ENCODE results near the gene AP5S1.

DNA sequence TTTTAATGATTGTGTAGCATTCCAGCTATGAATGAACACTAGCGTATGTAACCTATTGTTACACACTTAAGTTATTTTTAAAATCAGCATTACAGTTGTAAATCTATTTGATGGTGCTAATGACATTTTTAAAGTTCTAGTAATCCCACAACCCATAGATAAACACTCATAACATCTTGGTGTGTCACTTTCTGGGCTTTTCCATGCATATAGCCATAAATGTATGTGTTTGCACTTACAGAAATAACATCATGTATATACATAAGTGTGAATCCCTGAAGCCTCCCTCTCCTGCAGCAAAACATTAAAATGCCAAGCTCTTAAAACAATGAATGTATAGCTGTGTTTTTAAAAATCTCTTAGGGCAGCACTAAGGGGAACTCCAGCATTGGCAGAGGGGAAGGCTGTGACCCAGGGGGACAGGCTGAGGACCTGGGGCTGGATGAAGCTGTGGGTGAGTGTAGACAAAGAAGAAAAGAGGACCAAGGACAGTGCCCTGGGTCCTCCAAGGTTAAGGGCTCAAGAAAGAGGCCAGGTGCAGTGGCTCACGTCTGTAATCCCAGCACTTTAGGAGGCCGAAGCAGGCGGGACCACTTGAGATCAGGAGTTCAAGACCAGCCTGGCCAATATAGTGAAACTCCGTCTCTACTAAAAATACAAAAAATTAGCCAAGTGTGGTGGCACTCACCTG is 32.9 kb upstream of the AP5S1 start:
- TF ChIP-seq, protein P1, sequence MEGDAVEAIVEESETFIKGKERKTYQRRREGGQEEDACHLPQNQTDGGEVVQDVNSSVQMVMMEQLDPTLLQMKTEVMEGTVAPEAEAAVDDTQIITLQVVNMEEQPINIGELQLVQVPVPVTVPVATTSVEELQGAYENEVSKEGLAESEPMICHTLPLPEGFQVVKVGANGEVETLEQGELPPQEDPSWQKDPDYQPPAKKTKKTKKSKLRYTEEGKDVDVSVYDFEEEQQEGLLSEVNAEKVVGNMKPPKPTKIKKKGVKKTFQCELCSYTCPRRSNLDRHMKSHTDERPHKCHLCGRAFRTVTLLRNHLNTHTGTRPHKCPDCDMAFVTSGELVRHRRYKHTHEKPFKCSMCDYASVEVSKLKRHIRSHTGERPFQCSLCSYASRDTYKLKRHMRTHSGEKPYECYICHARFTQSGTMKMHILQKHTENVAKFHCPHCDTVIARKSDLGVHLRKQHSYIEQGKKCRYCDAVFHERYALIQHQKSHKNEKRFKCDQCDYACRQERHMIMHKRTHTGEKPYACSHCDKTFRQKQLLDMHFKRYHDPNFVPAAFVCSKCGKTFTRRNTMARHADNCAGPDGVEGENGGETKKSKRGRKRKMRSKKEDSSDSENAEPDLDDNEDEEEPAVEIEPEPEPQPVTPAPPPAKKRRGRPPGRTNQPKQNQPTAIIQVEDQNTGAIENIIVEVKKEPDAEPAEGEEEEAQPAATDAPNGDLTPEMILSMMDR (conservative IDR thresholded peaks at IDR 0.05; ENCODE audit: low read length) = no peak
- no peak for TF ChIP-seq EZH2phosphoT487 (IDR thresholded peaks at IDR 0.05; ENCODE audit: borderline replicate concordance)
